K562 (cell line): Measurements from ENCODE around the gene TSPAN32. TPM values are rescaled to one million over a fixed set of nuclear protein-coding genes. Genes with fewer than 3 reads are reported as not detected.

Source experiments
- CEBPG ChIP-seq, 3 experiments: fragments of 200-800 bp in 1 of 3; sonication (Bioruptor generic) in 1 of 3; sonication (generic) in 1 of 3; formaldehyde crosslinking in 1 of 3; IDR thresholded peaks in 2 of 3; conservative IDR thresholded peaks in 1 of 3; 2 replicates each; pipeline versions ENCODE4 v1.6.1 to v1.8.0; 2016 to 2022; ENCODE audit warnings: missing compliant biosample characterization in 2 of 3, missing genetic modification characterization in 2 of 3, mild to moderate bottlenecking in 1 of 3, missing genetic modification reagents in 1 of 3
- E2F3 ChIP-seq: fragments of 250-450 bp; sonication (Bioruptor Pico); IDR thresholded peaks from 2 replicates; pipeline ENCODE4 v1.4.0; 2020; ENCODE audit warnings: mild to moderate bottlenecking
- E2F8 ChIP-seq: fragments of 450-650 bp; IDR thresholded peaks from 2 replicates; pipeline ENCODE4 v1.7.1; 2018; ENCODE audit warnings: mild to moderate bottlenecking, low read depth; ENCODE audit not compliant: partially characterized antibody
- FOXA3 ChIP-seq, 2 experiments: fragments of 450-650 bp in 1 of 2; sonication (generic) in 1 of 2; formaldehyde crosslinking; IDR thresholded peaks in 1 of 2; conservative IDR thresholded peaks in 1 of 2; 2 replicates each; pipeline versions ENCODE4 v1.4.0 to v1.8.0; 2020 to 2022; ENCODE audit warnings: mild to moderate bottlenecking in 2 of 2, missing genetic modification reagents in 1 of 2
- MAZ ChIP-seq, 2 experiments: fragments of 450-650 bp in 1 of 2; sonication (generic) in 1 of 2; formaldehyde crosslinking; IDR thresholded peaks in 1 of 2; conservative IDR thresholded peaks in 1 of 2; 2 replicates each; pipeline versions ENCODE4 v1.4.0 to v1.5.0; 2020; ENCODE audit warnings: mild to moderate bottlenecking in 1 of 2, missing genetic modification reagents in 1 of 2
- POLR2AphosphoS5 ChIP-seq: IDR thresholded peaks from 2 replicates; pipeline ENCODE4 v1.6.1; 2011; ENCODE audit warnings: mild to moderate bottlenecking, low read depth, low read length, moderate library complexity; ENCODE audit not compliant: control insufficient read depth, insufficient read depth
- SRSF9 ChIP-seq: fragments of 200-400 bp; formaldehyde crosslinking; IDR thresholded peaks from 2 replicates; pipeline ENCODE4 v1.6.1; 2017; ENCODE audit warnings: low read depth, low read length, borderline replicate concordance
- TGIF2 ChIP-seq: sonication (generic); formaldehyde crosslinking; IDR thresholded peaks from 2 replicates; pipeline ENCODE4 v1.8.1; 2022; ENCODE audit warnings: mild to moderate bottlenecking, missing genetic modification reagents, moderate library complexity
- XRCC5 ChIP-seq: fragments of 200-400 bp; formaldehyde crosslinking; IDR thresholded peaks from 2 replicates; pipeline ENCODE4 v1.6.1; 2017; ENCODE audit warnings: low read depth, mild to moderate bottlenecking, low read length
- ZFPM2 ChIP-seq: fragments of 250-450 bp; sonication (Bioruptor Pico); IDR thresholded peaks from 2 replicates; pipeline ENCODE4 v1.5.1; 2022; ENCODE audit warnings: mild to moderate bottlenecking
- ZNF395 ChIP-seq: fragments of 200-800 bp; sonication (Bioruptor generic); IDR thresholded peaks from 2 replicates; pipeline ENCODE4 v1.6.1; 2017; ENCODE audit warnings: missing genetic modification characterization, missing compliant biosample characterization
- ZNF449 ChIP-seq: fragments of 250-450 bp; sonication (Bioruptor Pico); IDR thresholded peaks from 2 replicates; pipeline ENCODE4 v1.8.0; 2022; ENCODE audit warnings: moderate library complexity, mild to moderate bottlenecking, inconsistent platforms
- ZNF592 ChIP-seq: fragments of 450-650 bp; IDR thresholded peaks from 2 replicates; pipeline ENCODE4 v1.6.1; 2017; ENCODE audit warnings: antibody characterized with exemption, mild to moderate bottlenecking
- polyA plus RNA-seq, 8 experiments: library from polyadenylated mRNA; depleted of rRNA in 4 of 8; stranded (reverse) in 5 of 8; unstranded in 3 of 8; fragments of >200 nt; fragmentation: Nextera tagmentation in 2 of 8; fragmentation: Illumina TruSeq in 1 of 8; extraction: Ambion mirVana in 2 of 8; extraction: Trizol in 1 of 8; gene quantifications; 2 replicates each; pipeline versions ENCODE4 v1.2.1 to v1.2.3, GENCODE V29; 2011 to 2014; ENCODE audit warnings: inconsistent platforms in 1 of 8, missing spikeins in 1 of 8
- total RNA-seq, 7 experiments: library from RNA; depleted of rRNA in 6 of 7; stranded (reverse); fragments of >200 nt in 6 of 7; fragmentation: Illumina TruSeq in 2 of 7; extraction: Trizol in 2 of 7; gene quantifications; 2 replicates each; pipeline versions ENCODE4 v1.2.1 to v1.2.3, GENCODE V29; 2011 to 2021; ENCODE audit warnings: low replicate concordance in 1 of 7
- TF ChIP-seq, protein P1 (sequence below): sonication (generic); formaldehyde crosslinking; IDR thresholded peaks from 2 replicates; pipeline ENCODE4 v1.8.0; 2022; ENCODE audit warnings: missing genetic modification reagents, mild to moderate bottlenecking, moderate library complexity, borderline replicate concordance

The TSPAN32 gene
- total and polyA plus RNA-seq, 9 of the 15 experiments (the other 6 are each of a cell fraction or from before 2014, with no cell fraction given) = 0.21 to 7.3 (median 2.6) TPM

- TF ChIP-seq TGIF2 (CRISPR knock-in tag) = no peak
- TF ChIP-seq POLR2AphosphoS5 = no peak
- TF ChIP-seq ZNF592 = peak; percentile 69; the same call in 1 of the 2 replicates
- TF ChIP-seq SRSF9 = no peak
- no peak for TF ChIP-seq FOXA3 (CRISPR knock-in tag; conservative IDR thresholded peaks at IDR 0.05 in 1 of 2, IDR thresholded peaks at IDR 0.05 in 1 of 2)
- peak; percentile 68; the same call in 1 of the 2 replicates for TF ChIP-seq XRCC5
- TF ChIP-seq MAZ (CRISPR knock-in tag; conservative IDR thresholded peaks at IDR 0.05 in 1 of 2, IDR thresholded peaks at IDR 0.05 in 1 of 2) = peak; percentile 27 to 38; a peak in 1 of 4 replicates
- TF ChIP-seq E2F8 = no peak
- no peak for TF ChIP-seq CEBPG (CRISPR knock-in tag; IDR thresholded peaks at IDR 0.05)
- TF ChIP-seq CEBPG (tag; conservative IDR thresholded peaks at IDR 0.05 in 1 of 2, IDR thresholded peaks at IDR 0.05 in 1 of 2) = no peak
- no peak for TF ChIP-seq ZFPM2 (CRISPR knock-in tag)
- no peak for TF ChIP-seq ZNF395 (CRISPR knock-in tag)
- TF ChIP-seq ZNF449 (CRISPR knock-in tag) = no peak
- TF ChIP-seq E2F3 (CRISPR knock-in tag) = no peak
- TF ChIP-seq, protein P1, sequence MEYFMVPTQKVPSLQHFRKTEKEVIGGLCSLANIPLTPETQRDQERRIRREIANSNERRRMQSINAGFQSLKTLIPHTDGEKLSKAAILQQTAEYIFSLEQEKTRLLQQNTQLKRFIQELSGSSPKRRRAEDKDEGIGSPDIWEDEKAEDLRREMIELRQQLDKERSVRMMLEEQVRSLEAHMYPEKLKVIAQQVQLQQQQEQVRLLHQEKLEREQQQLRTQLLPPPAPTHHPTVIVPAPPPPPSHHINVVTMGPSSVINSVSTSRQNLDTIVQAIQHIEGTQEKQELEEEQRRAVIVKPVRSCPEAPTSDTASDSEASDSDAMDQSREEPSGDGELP = no peak
These were observed 3.4 kb downstream of the TSPAN32 start (continued) for GRCh38 chr11:2305140-2305778.
